Measurements from ENCODE around the gene MTRF1.
A peak's percentile ranks its signal among the peaks of the same experiment; 100 is the strongest.
"Not testable (repeated sequence)": the region's sequence is repeated elsewhere in the genome, so short reads cannot be mapped to it uniquely, and the experiment has no call there.

MTRF1 gene

DNA sequence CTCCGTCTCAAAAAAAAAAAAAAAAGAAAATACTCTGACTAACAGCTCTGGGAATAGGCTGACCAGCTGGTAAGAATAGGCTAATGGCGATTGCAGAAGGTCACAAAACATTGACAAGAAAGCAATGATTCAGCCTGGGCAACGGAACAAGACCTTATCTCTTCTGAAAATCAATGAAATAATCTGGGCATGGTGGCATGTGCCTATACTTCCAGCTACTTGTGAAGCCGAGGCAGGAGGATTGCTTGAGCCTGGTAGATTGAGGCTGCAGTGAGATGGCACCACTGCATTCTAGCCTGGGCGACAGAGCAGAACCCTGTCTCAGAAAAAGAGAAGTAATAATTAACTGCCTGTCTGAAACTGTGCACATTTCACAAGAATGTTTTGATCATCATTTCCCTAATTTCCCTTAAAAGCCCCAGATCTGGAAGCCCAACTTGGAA, 18.8 kb upstream of the MTRF1 start:
- no peak for DNase-seq (ENCODE audit: low spot score)

DNA sequence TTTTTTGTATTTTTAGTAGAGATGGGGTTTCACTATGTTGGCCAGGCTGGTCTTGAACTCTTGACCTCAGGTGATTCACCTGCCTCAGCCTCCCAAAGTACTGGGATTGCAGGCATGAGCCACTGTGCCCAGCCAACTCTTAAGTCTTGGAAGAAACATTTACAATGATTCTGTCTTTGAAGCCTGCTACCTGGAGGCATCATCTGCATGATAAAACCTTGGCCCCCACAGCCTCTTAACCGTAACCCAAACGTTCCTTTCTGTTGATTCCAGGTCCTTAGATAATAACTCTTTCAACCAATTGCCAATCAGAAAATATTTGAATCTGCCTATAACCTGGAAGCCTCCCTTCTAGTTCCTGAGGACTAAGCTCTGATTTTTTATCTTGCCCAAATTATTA, 15.8 kb upstream of the MTRF1 start:
- DNase-seq (ENCODE audit: low spot score) = not testable (repeated sequence)

DNA sequence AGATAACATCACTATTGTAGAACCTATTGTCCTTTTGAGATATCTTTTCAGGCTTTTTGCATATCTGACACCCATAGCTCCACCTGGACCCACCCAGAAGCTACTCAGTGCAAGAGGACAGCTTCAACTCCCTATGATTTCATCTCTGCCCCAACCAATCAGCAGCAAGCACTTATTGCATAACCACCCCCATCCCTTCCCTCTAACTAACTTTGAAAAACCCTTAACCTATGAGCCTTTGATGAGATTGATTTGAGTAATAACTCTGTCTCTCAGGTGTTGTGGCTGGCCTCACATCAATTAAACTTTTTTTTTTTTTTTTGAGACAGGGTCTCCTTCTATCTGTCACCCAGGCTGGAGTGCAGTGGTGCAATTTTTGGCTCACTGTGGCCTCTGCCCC, 13.4 kb upstream of the MTRF1 start:
- DNase-seq (ENCODE audit: low spot score) = no peak

DNA sequence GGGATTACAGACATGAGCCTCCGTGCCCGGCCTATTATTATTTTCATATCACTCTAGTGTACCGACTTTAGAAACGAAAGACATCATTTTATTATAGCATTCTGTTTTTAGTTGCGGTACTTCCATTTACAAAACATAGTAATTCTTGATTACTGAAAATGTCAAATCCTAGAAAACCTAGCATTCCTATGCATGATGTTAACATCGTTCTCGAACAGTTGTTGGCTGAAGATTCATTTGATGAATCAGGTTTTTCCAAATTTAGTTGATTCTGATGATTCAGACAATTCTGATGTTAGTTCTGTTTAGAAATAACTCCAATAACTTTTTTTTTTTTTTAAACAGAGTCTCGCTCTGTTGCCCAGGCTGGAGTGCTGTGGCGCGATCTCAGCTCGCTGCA, 11.5 kb upstream of the MTRF1 start:
- no peak for DNase-seq (ENCODE audit: low spot score)

DNA sequence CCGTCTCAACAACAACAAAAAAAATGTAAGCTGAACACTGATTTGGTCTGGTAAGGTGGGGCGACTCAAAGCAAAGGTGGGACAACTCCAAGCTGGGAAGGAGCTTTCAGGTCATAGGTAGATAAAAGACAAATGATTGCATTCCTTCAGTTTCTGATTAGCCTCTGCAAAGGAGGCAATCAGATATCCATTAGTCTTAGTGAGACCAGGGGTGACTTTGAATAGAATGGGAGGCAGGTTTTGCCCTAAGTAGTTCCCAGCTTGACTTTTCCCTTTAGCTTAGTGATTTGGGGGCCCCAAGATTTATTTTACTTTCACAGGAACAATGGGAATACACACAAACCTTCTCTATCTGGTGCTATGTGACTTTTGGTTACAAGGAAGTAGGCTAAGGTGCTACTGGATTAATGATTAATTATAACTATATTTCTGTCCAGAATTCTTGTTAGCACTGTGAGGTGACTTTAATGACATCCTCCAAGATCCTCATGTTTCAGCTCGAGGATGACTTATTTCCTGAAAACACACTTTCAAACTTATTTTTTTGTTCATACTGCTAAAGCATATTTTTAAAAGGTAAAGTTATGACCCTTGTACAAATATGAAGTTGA, 10.6 kb upstream of the MTRF1 start:
- DNase-seq (ENCODE audit: low spot score) = no peak

DNA sequence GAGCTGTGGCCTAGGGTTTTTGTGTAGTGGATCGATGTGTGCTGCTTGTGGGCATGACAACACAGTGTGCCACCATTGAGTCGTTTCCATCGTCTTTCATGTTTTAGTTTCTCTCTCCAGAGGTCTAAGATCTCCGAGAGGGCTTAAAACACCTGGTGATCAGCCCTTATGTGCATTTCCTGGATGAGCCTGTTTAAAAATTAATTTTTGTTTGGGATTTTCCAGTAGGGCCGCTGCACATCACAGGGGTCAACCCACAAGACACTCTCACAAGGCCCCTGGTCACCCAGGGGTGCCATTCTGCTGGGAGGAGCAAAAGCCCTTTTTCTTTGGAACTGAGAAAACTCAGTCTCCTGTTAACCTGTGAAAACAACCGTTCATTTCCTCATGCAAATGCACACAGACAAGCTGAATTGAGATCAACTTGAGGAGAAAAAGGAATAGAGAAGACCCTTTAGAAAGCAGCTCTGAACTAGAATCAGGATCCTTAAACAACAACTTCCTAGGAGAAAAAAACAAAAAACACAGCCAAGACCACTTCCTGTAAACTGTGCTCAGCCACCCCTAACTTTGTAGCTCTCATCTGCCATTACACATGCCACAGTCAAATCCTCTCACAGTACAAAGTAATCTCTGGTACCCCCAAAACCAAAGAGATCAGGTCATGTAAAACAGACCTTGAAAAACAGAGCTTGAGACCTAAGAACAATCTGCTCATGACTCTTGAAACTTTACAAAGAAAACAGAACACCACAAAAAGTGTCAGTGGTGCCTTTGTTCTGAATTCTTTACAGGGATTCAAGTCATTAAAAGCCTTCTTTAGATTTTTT, 8.3 kb upstream of the MTRF1 start:
- DNase-seq (ENCODE audit: low spot score) = peak; percentile 9

DNA sequence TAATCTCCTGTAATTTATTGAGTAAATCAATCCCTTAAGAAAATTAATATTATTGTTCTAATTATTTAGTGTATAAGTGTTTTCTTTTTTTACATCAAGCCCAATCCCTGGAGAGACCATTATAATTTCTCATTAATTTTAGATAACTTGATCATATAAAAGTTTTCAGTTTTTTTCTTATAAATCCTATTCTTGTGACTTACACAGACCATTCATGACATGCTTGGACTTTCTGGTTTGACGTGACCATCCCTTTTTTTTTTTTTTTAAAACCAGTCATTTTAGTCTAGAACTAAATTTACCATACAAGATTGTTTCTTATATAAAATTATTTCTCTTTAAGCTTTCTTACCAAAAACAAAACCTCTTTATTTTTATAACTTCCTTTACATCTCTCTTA, 5.4 kb upstream of the MTRF1 start:
- DNase-seq (ENCODE audit: low spot score) = no peak

DNA sequence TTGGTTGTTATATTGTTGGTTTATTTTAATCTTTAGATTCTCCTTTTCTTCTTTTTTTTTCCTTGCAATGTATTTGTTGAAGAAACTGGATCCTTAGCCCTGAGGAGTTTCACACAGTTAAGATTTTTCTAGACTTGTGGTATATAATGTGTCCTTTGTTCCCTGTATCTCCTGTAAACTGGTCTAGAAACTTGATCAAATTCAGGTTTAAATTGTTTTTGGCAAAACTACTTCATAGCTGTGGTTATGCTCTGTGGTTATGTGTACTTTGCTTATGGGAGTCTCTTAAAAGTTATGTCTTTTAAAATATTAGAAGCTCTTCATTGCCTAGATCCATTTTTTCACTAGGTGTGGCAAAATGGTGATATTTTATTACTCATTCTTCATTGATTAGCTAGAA, 3.7 kb upstream of the MTRF1 start:
- DNase-seq (ENCODE audit: low spot score) = no peak

DNA sequence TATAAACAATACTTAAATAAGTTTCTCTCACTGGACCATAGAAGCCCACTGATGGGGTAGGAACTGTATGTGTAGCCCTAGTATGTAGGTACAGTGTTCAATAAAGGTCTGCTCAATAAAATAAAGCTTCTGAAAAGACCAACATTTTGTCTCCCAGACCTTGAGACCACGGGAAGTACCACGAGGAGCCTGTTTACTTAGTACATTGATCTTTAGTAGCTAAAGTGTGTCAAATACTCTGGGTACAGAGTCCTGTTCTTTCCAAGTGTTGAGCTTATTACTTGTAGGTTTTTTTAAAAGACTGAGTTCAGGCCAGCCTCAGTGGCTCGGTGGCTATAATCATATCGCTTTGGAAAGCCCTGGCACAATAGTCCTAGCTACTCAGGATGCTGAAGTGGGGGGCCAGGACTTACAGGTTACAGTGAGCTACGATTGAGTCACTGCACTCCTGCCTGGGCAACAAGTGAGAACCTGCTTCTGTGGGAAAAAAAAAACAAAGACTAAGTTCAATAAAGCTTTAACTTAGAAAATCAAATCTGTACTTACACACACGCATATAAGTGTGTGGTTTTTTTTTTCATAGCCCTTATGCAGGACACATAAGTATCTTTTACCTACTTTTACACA, 3.4 kb downstream of the MTRF1 start:
- no peak for DNase-seq (ENCODE audit: low spot score)

DNA sequence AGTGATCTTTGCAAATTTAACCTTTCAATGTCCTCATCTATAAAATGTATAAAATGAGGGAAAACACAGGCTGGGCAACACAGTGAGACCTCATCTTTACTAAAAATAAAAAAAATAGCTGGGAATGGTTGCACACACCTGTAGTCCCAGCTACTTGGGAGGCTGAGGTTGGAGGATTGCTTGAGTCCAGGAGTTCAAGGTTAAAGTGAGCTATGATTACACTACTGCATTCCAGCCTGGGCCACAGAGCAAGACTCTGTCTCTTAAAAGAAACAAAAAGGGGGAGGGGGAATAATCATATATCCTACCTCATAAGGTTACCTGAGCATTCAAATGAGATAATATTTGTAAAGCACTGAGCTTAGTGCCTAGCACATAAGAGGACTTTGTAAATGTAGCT, 5.8 kb downstream of the MTRF1 start:
- DNase-seq (ENCODE audit: low spot score) = no peak

DNA sequence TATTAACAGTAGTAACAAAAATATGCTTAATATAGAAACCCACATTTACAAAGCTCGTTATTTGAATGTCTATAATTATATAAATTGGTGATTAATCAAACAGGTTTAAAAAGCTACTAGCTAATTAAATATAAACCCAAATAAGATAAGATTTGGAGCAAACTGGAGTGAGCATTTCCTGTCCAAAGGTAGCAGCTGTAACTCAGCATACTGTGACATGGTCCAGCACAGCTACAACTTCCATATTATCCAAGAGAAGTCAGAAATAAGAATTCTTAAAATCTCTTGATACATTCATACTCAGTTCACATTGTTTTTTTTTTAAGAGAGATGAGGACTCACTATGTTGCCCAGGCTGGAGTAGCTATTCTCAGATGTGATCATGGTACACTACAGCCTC, 8.5 kb downstream of the MTRF1 start:
- DNase-seq (ENCODE audit: low spot score) = no peak

DNA sequence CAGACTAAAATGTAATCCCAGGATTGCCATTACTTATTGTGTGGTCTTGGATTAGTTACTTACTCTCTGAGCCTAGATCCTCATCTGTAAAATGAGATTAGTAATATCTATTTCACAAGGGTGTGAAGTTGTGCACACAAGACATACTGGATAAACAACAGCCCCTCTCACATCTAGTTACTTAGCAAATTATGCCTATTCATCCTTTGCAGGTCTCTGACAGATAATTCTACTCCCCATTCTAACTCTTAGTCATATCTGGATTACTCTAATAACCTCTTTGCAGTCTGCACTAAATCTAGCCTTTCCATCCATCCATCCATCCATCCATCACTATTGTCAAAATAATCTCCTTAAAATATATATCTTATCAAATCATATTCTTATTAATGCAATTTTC, 12.4 kb downstream of the MTRF1 start:
- DNase-seq (ENCODE audit: low spot score) = no peak

DNA sequence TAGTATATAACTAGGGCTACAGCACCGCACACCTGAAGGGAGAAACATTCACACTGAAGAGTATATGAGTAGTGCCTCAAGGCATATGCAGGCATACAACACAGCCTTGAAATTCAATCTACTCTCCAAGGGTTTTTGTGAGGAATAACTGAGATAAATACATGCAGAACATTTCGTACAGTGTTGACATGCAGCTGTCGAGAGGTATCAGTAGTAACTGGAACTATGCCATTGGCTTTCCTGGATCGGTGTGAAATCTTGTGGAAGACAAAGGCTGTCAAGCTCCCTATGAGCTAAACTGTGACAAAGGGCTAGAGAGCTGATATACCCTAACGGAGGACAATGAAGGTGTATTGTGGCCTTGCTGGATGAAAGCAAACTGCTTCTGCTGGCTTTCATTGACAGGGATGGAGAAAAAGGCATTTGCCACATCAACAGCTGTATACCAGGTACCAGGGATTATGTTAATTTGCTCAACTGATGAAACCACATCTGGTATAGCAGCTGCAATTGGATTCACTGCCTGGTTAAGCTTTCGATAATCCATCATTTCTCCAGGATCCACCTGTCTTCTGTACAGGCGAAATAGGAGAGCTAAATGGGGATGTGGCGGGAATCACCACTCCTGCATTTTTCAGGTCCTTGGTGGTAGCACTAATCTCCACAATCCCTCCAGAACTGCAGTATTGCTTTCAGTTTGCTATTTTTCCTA, 16.3 kb downstream of the MTRF1 start:
- DNase-seq (ENCODE audit: low spot score) = no peak

DNA sequence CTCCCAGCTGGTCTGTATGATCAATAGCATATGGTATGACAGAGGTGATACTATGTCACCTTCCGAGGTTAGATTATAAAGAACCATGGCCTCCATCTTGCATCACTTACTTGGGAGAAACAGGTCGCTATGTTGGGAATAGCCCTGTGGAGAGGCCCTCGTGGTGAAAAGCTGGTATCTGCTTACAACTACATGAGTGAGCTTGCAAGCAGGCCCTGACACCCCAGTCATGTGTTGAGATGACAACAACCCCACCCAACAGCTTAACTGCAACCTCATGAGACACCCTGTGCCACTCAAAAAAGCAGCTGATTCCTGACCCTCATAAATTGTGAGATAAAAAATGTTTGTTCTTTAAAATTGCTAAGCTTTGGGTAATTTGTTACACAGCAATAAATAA, 18.8 kb downstream of the MTRF1 start:
- DNase-seq (ENCODE audit: low spot score) = no peak

DNA sequence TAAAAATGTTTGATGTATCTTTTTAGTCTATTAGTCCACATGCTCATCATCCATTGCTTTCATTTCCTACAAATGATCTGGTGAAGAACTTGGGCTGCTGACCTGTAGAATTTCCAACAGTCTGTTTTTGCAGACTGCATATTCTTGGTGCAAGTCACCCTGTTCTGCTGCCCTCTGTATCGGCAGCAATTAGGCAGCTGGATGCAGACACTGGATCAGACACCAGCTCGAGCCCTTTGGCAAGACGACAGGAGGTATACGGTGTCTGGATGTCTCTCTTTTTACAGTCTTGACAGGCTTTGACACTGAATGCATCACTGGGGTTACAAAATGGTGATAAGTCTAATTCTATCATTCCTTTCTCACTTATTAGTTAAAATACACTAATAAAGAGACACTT, 21.8 kb downstream of the MTRF1 start:
- DNase-seq (ENCODE audit: low spot score) = no peak

DNA sequence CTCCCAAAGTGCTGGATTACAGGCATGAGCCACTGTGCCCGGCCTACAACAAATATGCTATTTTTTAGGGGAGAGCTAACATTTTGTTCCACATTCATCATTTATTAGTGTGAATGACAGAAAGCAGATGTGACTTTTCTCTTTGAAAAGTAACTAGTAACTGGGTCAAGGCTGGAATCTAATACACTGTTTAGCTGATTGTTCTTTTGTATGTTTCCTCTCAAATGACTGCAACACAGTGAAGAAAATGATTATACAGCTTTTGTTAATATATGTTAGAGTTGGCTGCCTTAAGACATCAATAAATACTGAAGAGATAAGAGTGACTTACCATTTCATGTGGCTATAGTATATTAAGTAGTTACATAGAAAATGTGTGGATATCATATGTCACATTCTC, 27.0 kb downstream of the MTRF1 start:
- no peak for DNase-seq (ENCODE audit: low spot score)

DNA sequence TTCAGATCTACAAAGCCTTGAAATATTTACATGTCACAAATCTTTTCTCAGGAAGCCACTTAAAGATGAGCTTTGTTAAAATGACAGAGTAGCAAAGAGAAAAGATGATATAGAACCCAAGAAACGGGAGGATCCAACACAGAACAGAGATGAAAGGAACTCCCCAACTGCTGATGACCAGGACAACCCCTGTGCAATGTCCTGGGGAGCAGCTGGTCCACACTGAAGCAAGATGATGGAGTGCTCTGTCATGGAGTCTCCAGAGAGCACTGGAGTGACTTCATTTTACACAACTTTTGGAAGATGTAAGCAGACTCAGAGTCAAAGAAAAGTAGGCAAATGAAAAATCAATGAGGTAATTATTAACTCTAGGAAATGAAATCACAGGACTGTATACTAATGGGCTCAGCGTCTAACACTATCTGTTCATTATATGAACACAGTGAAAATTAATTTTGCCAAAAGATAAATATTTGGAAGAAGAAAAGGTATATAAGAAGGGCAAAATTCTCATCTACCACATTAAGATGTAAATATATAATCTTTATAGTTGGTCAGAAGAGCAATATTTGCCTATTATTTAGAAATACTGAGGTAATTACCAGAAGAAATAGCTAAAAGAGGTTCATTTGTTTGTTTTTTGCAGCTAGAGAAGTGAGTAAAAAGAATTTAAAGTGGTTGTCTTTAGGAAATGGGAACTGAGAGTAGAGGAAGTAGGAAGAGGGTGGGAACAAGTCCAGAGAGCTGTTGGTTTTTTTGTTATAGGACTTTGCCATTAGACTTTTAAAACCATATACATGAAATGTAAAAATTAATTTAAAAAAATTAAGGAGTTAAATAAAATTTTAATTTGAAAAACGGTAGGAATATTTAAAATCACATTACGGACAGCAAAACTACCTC, 30.5 kb downstream of the MTRF1 start:
- no peak for DNase-seq (ENCODE audit: low spot score)

DNA sequence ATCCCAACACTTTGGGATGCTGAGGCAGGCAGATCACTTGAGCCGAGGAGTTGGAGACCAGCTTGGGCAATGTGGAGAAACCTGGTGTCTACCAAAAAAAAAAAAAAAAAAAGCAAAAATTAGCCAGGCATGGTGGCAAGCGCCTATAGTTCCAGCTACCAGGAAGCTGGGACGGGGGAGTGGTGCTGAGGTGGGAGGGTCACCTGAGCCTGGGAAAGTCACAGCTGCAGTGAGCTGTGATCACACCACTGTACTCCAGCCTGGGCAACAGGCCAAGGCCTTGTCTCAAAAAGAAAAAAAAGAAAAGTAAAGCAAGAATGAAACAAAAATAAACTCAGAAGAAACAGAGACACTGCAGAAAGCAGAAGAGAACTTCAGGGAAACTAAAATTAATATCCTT, 31.6 kb downstream of the MTRF1 start:
- no peak for DNase-seq (ENCODE audit: low spot score)

DNA sequence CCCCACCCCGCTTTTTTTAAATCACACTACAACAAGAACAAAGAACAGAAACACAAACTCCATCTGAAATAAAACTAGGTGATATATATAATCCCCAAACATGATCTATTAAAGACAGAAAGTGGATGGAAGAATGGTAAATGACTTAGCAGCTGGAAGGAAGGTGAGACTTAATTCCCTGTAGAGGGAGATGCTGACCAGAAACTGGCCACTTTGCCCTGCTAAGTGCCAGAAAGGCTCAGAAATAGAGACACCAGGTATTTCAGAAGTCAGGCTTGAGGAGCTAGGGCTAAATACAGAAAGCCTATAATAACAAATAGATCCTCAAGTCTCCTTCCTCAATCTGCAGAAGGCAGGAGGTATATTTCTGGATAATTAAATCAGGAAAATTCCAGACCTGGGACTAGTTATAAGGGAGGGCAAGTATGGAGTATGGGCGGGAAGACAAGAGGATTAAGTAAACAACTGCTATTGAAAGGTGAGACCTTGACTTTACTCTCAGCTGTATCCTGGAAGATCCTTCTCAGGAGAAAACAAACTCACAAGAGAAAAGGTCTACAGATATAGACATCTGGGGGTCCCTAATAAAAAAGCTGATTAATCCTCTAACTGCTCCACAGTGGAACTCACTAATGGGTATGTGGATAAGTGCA, 32.2 kb downstream of the MTRF1 start:
- DNase-seq (ENCODE audit: low spot score) = no peak

DNA sequence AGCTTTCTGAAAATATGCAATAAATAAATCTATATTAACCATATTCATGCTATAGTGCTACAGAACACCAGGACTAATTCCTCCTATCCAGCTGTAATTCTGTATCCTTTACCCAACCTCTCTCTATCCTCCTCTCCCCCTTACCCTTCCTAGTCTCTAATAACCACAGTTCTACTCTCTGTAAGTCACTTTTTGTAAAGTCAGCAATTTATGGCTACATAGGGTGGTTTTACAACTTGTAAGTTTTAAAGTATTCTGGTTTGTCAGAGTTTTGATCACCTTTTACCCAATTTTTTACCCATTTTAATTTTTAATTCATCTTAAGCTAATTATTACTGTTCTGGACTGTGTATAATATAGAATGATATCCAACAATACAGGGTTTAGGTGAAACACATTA, 34.0 kb downstream of the MTRF1 start:
- no peak for DNase-seq (ENCODE audit: low spot score)

All from CD4-positive, alpha-beta T cell treated with Interleukin-6 at 100 ng/mL for 8 hours (primary cell).